Neuronal stem cell (in vitro differentiated cells): ENCODE measurements around the gene FRMD8. TPM values are rescaled to one million over a fixed set of nuclear protein-coding genes. Genes with fewer than 3 reads are reported as not detected.

ENCODE experiments used
- DNase-seq: peaks from one replicate; pipeline ENCODE4 v3.0.0-alpha.2; 2013; ENCODE audit warnings: low spot score
- H2AFZ ChIP-seq: one replicate; pipeline ENCODE4 v1.6.1; 2013; ENCODE audit warnings: mild to moderate bottlenecking, low read length, inconsistent platforms
- H2AK5ac ChIP-seq: 2 replicates; pipeline ENCODE4 v1.6.1; 2013; ENCODE audit warnings: low read depth, mild to moderate bottlenecking, inconsistent platforms, low read length, moderate library complexity, mixed read lengths
- H2BK120ac ChIP-seq: 2 replicates; pipeline ENCODE4 v1.6.1; 2013; ENCODE audit warnings: low read depth, mild to moderate bottlenecking, inconsistent platforms, low read length, moderate library complexity, mixed read lengths
- H2BK12ac ChIP-seq: one replicate; pipeline ENCODE4 v1.6.1; 2013; ENCODE audit warnings: low read length, inconsistent platforms
- H2BK15ac ChIP-seq: 2 replicates; pipeline ENCODE4 v1.6.1; 2013; ENCODE audit warnings: mild to moderate bottlenecking, low read length, inconsistent platforms, mixed read lengths
- H2BK5ac ChIP-seq: one replicate; pipeline ENCODE4 v1.6.1; 2013; ENCODE audit warnings: inconsistent platforms, mild to moderate bottlenecking, low read length, moderate library complexity
- H3K14ac ChIP-seq: one replicate; pipeline ENCODE4 v1.6.1; 2013; ENCODE audit warnings: low read length, inconsistent platforms
- H3K18ac ChIP-seq: 2 replicates; pipeline ENCODE4 v1.6.1; 2013; ENCODE audit warnings: low read length, inconsistent platforms
- H3K23ac ChIP-seq: 2 replicates; pipeline ENCODE4 v1.6.1; 2013; ENCODE audit warnings: low read depth, mild to moderate bottlenecking, mixed read lengths, low read length, inconsistent platforms; ENCODE audit not compliant: poor library complexity
- H3K27ac ChIP-seq: replicated peaks from 3 replicates; pipeline ENCODE4 v1.5.1; 2013; ENCODE audit warnings: low read length, inconsistent platforms
- H3K27me3 ChIP-seq, 3 experiments: 2 replicates each; pipeline ENCODE4 v1.6.1; 2013; ENCODE audit warnings: low read length in 3 of 3, mild to moderate bottlenecking in 2 of 3, inconsistent platforms in 1 of 3, low read depth in 1 of 3, mixed read lengths in 1 of 3, moderate library complexity in 1 of 3; ENCODE audit not compliant: control insufficient read depth in 3 of 3, insufficient read depth in 3 of 3
- H3K36me3 ChIP-seq, 2 donors: replicated peaks in 1 of 2; 2 replicates each; pipeline ENCODE4 v1.6.1; 2013; ENCODE audit warnings: low read length in 2 of 2; ENCODE audit not compliant: control insufficient read depth in 2 of 2, insufficient read depth in 2 of 2
- H3K4ac ChIP-seq: 2 replicates; pipeline ENCODE4 v1.6.1; 2013; ENCODE audit warnings: inconsistent platforms, mild to moderate bottlenecking, low read length, moderate library complexity
- H3K4me1 ChIP-seq, 2 donors: 1 replicate in 1 of 2; 2 replicates in 1 of 2; pipeline ENCODE4 v1.6.1; 2013; ENCODE audit warnings: low read length in 2 of 2, low read depth in 1 of 2; ENCODE audit not compliant: control insufficient read depth in 2 of 2, insufficient read depth in 1 of 2
- H3K4me2 ChIP-seq: one replicate; pipeline ENCODE4 v1.6.1; 2013; ENCODE audit warnings: mild to moderate bottlenecking, low read length, inconsistent platforms; ENCODE audit not compliant: insufficient read depth, poor library complexity, severe bottlenecking
- H3K4me3 ChIP-seq, 2 donors: 2 replicates each; pipeline ENCODE4 v1.5.1; 2013; ENCODE audit warnings: low read length in 2 of 2, mild to moderate bottlenecking in 2 of 2, inconsistent platforms in 1 of 2, moderate library complexity in 1 of 2
- H3K79me1 ChIP-seq: one replicate; pipeline ENCODE4 v1.6.1; 2013; ENCODE audit warnings: low read depth, mild to moderate bottlenecking, inconsistent platforms, low read length, moderate library complexity
- H3K9ac ChIP-seq: one replicate; pipeline ENCODE4 v1.6.1; 2013; ENCODE audit warnings: mild to moderate bottlenecking, low read depth, low read length, inconsistent platforms; ENCODE audit not compliant: poor library complexity
- H3K9me3 ChIP-seq, 2 donors: replicated peaks in 1 of 2; 2 replicates each; pipeline versions ENCODE3 to v1.6.1; 2013; ENCODE audit warnings: low read length in 2 of 2, mild to moderate bottlenecking in 2 of 2, inconsistent platforms in 1 of 2, low read depth in 1 of 2, mixed read lengths in 1 of 2, moderate library complexity in 1 of 2; ENCODE audit not compliant: control insufficient read depth in 2 of 2, insufficient read depth in 1 of 2
- H4K8ac ChIP-seq: one replicate; pipeline ENCODE4 v1.6.1; 2013; ENCODE audit warnings: low read depth, mild to moderate bottlenecking, inconsistent platforms, low read length, moderate library complexity
- H4K91ac ChIP-seq: one replicate; pipeline ENCODE4 v1.6.1; 2013; ENCODE audit warnings: low read length, low read depth, mild to moderate bottlenecking, inconsistent platforms; ENCODE audit not compliant: poor library complexity
- WGBS, 2 donors: extraction: QIAGEN DNeasy Blood & Tissue Kit; methylation state at CpG; one replicate each; pipeline ENCODE4 v1.1.7; 2013; ENCODE audit warnings: missing lambda C conversion rate in 2 of 2, mixed read lengths in 1 of 2; ENCODE audit not compliant: insufficient read length in 2 of 2, insufficient replicate concordance in 1 of 2; ENCODE audit errors: extremely low coverage in 2 of 2; 5-methylcytosine and 5-hydroxymethylcytosine counted together
- polyA plus RNA-seq, 2 experiments: library from polyadenylated mRNA; stranded (reverse); fragments of 200-250 nt; gene quantifications; one replicate each; pipeline ENCODE4 v1.2.3, GENCODE V29; 2013

Gene FRMD8, protein sequence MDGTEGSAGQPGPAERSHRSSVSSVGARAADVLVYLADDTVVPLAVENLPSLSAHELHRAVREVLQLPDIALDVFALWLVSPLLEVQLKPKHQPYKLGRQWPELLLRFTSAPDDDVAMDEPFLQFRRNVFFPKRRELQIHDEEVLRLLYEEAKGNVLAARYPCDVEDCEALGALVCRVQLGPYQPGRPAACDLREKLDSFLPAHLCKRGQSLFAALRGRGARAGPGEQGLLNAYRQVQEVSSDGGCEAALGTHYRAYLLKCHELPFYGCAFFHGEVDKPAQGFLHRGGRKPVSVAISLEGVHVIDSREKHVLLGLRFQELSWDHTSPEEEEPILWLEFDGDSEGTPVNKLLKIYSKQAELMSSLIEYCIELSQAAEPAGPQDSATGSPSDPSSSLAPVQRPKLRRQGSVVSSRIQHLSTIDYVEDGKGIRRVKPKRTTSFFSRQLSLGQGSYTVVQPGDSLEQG
- 5.9 TPM for polyA plus RNA-seq (2013, experiment 1 of 2)
- 6.1 TPM for polyA plus RNA-seq (2013, experiment 2 of 2)

DNA sequence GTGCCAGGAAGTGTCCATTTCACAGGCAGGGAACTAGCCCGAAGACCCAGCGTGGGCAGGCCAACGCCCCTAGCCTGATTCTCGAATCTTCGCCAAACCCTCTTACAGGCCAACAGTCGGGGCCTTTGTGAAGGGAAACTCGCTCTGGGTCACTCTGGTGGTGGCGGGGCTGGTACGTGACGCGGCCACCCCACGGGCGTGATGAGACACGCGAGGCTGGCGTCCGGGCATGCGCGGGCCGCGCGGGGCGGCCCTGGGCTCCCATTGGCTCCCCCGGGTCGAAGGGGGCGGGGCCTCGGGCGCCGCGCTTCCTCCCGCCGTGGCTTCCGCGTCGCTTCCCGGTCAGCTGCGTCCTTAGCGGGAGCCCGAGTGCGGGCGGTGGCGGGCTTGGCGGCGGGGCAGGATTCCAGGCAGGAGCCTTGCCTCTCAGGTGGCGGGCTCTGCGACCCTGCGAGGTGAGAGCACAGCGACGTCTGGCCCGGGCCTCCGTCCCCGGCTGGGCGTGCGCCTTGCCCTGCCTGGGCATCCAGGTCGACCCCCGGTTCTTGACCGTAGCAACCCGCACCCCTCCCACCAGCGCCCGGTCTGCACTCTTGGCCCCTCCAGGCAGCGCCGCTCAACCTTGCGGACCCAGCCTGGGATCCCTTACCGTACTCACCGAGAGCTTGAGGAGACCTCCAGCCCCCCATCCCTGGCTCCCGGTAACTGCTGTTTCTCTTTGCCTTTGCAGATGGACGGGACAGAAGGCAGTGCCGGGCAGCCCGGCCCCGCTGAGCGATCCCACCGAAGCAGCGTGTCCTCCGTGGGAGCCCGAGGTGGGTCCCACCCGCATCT is at the start of gene FRMD8:
Gene FRMD8, plus strand, starts transcription at position 331 of the 834 bp plus-strand sequence. Its CDS starts 400 bp downstream, at position 731.
- peak within 1 kb of the TSS; percentile 89 for H3K23ac ChIP-seq
- WGBS, 2 donors: no CpG with 5 or more reads among the region's 76 CpGs
- no peak within 1 kb of the TSS for H3K27ac ChIP-seq
- no peaks in the 10 kb centered on the region for H3K27me3 ChIP-seq
- H3K36me3 ChIP-seq: peaks cover 0 to 4% of the 10 kb centered on the region in 2 donors
- H2BK12ac ChIP-seq: no peak within 1 kb of the TSS
- no peak within 1 kb of the TSS for H4K91ac ChIP-seq
- H2BK5ac ChIP-seq: peak within 1 kb of the TSS; percentile 96
- H3K4me2 ChIP-seq: peak within 1 kb of the TSS; percentile 99
- no peaks in the 10 kb centered on the region for H3K79me1 ChIP-seq
- H4K8ac ChIP-seq: peak within 1 kb of the TSS; percentile 97
- no peaks in the 10 kb centered on the region for H3K9me3 ChIP-seq
- peak within 1 kb of the TSS; percentile 87 for H2AK5ac ChIP-seq
- H3K9ac ChIP-seq: peak within 1 kb of the TSS; percentile 98
- peak within 1 kb of the TSS; percentile 97 for H3K14ac ChIP-seq
- H3K4ac ChIP-seq: no peak within 1 kb of the TSS
- peak within 1 kb of the TSS; percentile 82 for H2AFZ ChIP-seq
- peaks cover 28 to 33% of the 10 kb centered on the region in 2 donors for H3K4me1 ChIP-seq
- H2BK15ac ChIP-seq: peak within 1 kb of the TSS; percentile 76
- peak; percentile 77 for DNase-seq
- peak within 1 kb of the TSS; percentile 95 for H3K18ac ChIP-seq
- peak within 1 kb of the TSS; percentile 92 for H2BK120ac ChIP-seq
- peak within 1 kb of the TSS; percentile 70 to 85 for H3K4me3 ChIP-seq

DNA sequence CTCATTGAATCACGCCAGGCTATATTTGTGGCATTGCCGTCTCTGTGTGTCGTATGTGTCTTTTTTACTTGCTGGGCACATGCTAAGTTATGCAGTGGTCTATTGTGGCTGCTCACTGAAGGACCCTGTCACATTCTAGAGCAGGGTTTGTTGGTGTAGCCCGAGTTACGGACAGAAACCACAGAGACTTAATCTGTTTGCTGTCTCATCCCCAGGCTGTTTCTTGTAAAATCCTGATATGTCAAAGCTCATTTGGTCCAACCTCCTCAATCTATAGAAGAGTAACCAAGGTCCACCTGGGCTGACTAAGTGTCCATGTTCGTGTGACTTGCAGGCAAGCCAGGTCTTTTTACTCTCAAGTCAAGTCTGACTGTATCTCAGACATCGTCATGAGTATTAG is 47.8 kb upstream of the FRMD8 start:
- no peaks in the 10 kb centered on the region for H3K27me3 ChIP-seq
- H3K27ac ChIP-seq: no peak overlapping the region
- WGBS, 2 donors: no CpG with 5 or more reads among the region's 7 CpGs
- no peak overlapping the region for H3K18ac ChIP-seq
- H3K36me3 ChIP-seq: peaks cover 29 to 64% of the 10 kb centered on the region in 2 donors
- no peak overlapping the region for H4K91ac ChIP-seq
- no peak overlapping the region for H2AK5ac ChIP-seq
- no peak overlapping the region for H2BK120ac ChIP-seq
- DNase-seq: no peak
- H3K4me2 ChIP-seq: no peak overlapping the region
- H2BK12ac ChIP-seq: no peak overlapping the region
- H3K9me3 ChIP-seq: no peaks in the 10 kb centered on the region
- no peak overlapping the region for H3K23ac ChIP-seq
- no peak overlapping the region for H3K4me3 ChIP-seq
- H3K79me1 ChIP-seq: peaks cover 6% of the 10 kb centered on the region
- no peak overlapping the region for H4K8ac ChIP-seq
- H3K9ac ChIP-seq: no peak overlapping the region
- peaks cover 0 to 5% of the 10 kb centered on the region in 2 donors for H3K4me1 ChIP-seq
- H3K4ac ChIP-seq: no peak overlapping the region
- H2AFZ ChIP-seq: no peak overlapping the region
- no peak overlapping the region for H3K14ac ChIP-seq
- H2BK5ac ChIP-seq: no peak overlapping the region
- H2BK15ac ChIP-seq: no peak overlapping the region

DNA sequence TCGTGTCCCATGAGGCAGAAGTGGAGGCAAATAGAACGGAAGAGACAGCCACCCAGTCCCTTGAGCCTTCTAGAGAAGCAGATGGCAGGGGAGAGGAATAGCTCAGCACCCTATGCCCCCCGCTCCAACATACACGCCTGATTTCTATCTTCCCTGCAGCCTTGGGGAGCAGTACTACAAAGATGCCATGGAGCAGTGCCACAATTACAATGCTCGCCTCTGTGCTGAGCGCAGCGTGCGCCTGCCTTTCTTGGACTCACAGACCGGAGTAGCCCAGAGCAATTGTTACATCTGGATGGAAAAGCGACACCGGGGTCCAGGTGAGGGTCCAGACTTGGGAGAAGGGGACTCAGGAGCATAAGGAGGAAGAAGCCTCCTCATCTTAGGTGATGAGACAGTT is 46.2 kb upstream of the FRMD8 start:
- Histone ChIP-seq H2AFZ (no peak overlapping the region), H3K14ac (no peak overlapping the region), H3K27me3 (no peaks in the 10 kb centered on the region), H3K18ac (no peak overlapping the region), H3K4ac (no peak overlapping the region), H4K91ac (no peak overlapping the region), H3K4me3 (peak overlapping the region in 1 of 2 donors; percentile 33), H3K79me1 (peaks cover 2% of the 10 kb centered on the region), H3K9ac (no peak overlapping the region), H3K4me2 (no peak overlapping the region), H2BK120ac (no peak overlapping the region), H3K4me1 (peaks cover 0 to 3% of the 10 kb centered on the region in 2 donors), H2BK15ac (no peak overlapping the region), H3K23ac (no peak overlapping the region), H3K36me3 (peaks cover 43 to 79% of the 10 kb centered on the region in 2 donors), H2BK12ac (no peak overlapping the region), H2AK5ac (no peak overlapping the region), H3K9me3 (no peaks in the 10 kb centered on the region), H3K27ac (no peak overlapping the region), H4K8ac (no peak overlapping the region), H2BK5ac (no peak overlapping the region)
- WGBS, 2 donors: no CpG with 5 or more reads among the region's 11 CpGs
- no peak for DNase-seq

DNA sequence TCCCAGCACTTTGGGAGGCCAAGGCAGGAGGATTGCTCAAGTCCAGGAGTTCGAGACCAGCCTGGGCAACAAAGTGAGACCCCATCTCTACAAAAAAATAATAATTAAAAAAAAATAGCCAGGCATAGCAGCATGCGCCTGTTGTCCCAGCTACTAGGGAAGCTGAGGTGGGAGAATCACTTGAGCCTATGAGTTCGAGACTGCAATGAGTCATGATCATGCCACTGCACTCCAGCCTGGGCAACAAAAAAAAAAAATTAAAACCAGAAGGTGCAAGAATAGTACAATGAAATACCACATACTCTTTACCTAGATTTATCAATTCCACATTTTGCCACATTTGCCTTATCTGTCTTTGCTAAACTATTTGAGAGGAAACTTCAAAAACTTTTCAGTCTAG is 44.6 kb upstream of the FRMD8 start:
- no peaks in the 10 kb centered on the region for H3K27me3 ChIP-seq
- H3K4me1 ChIP-seq: no peaks in the 10 kb centered on the region
- no peak overlapping the region for H3K18ac ChIP-seq
- no peak overlapping the region for H3K4me2 ChIP-seq
- no peak overlapping the region for H2AFZ ChIP-seq
- no peak overlapping the region for H4K8ac ChIP-seq
- WGBS, 2 donors: no CpG with 5 or more reads among the region's 3 CpGs
- no peak overlapping the region for H4K91ac ChIP-seq
- no peak overlapping the region for H3K14ac ChIP-seq
- H3K4me3 ChIP-seq: no peak overlapping the region
- H3K23ac ChIP-seq: no peak overlapping the region
- H2AK5ac ChIP-seq: no peak overlapping the region
- DNase-seq: no peak
- no peak overlapping the region for H2BK5ac ChIP-seq
- H3K36me3 ChIP-seq: peaks cover 57 to 89% of the 10 kb centered on the region in 2 donors
- H3K79me1 ChIP-seq: peaks cover 2% of the 10 kb centered on the region
- H2BK12ac ChIP-seq: no peak overlapping the region
- no peak overlapping the region for H2BK15ac ChIP-seq
- H2BK120ac ChIP-seq: no peak overlapping the region
- no peak overlapping the region for H3K9ac ChIP-seq
- H3K27ac ChIP-seq: no peak overlapping the region
- no peaks in the 10 kb centered on the region for H3K9me3 ChIP-seq
- H3K4ac ChIP-seq: no peak overlapping the region
